Mesenchymal stem cell (in vitro differentiated cells and primary cell): Measurements from ENCODE around the gene KDM5A.
"Not testable (repeated sequence)": the region's sequence is repeated elsewhere in the genome, so short reads cannot be mapped to it uniquely, and the experiment has no call there.

Experiments
- DNase-seq: peaks from one replicate; pipeline ENCODE4 v3.0.0-alpha.2; 2013
- H2AFZ ChIP-seq: one replicate; pipeline ENCODE4 v1.6.1; 2013; ENCODE audit warnings: low read depth, mild to moderate bottlenecking, control low read depth, inconsistent platforms, low read length, moderate library complexity
- H2AK5ac ChIP-seq: 2 replicates; pipeline ENCODE4 v1.6.1; 2013; ENCODE audit warnings: low read length, moderate library complexity, mild to moderate bottlenecking, inconsistent platforms; ENCODE audit not compliant: severe bottlenecking
- H2BK120ac ChIP-seq: one replicate; pipeline ENCODE4 v1.6.1; 2013; ENCODE audit warnings: low read depth, mild to moderate bottlenecking, inconsistent platforms, low read length, moderate library complexity
- H2BK12ac ChIP-seq, 2 experiments: one replicate each; pipeline ENCODE4 v1.6.1; 2013; ENCODE audit warnings: inconsistent platforms in 2 of 2, low read length in 2 of 2, mild to moderate bottlenecking in 2 of 2, moderate library complexity in 2 of 2, control low read depth in 1 of 2
- H2BK15ac ChIP-seq: one replicate; pipeline ENCODE4 v1.6.1; 2013; ENCODE audit warnings: mild to moderate bottlenecking, low read depth, inconsistent platforms; ENCODE audit not compliant: poor library complexity, severe bottlenecking
- H2BK5ac ChIP-seq: 2 replicates; pipeline ENCODE4 v1.6.1; 2013; ENCODE audit warnings: low read depth, mild to moderate bottlenecking, low read length, control low read depth, inconsistent platforms; ENCODE audit not compliant: poor library complexity, severe bottlenecking
- H3K14ac ChIP-seq, 2 experiments: one replicate each; pipeline ENCODE4 v1.6.1; 2013; ENCODE audit warnings: inconsistent platforms in 2 of 2, low read length in 2 of 2, control low read depth in 1 of 2, mild to moderate bottlenecking in 1 of 2, moderate library complexity in 1 of 2
- H3K18ac ChIP-seq, 2 experiments: one replicate each; pipeline ENCODE4 v1.6.1; 2013; ENCODE audit warnings: inconsistent platforms in 2 of 2, low read length in 2 of 2, control low read depth in 1 of 2, low read depth in 1 of 2, mild to moderate bottlenecking in 1 of 2
- H3K23ac ChIP-seq, 2 experiments: one replicate each; pipeline ENCODE4 v1.6.1; 2013; ENCODE audit warnings: inconsistent platforms in 2 of 2, low read length in 2 of 2, mild to moderate bottlenecking in 2 of 2, moderate library complexity in 2 of 2, control low read depth in 1 of 2
- H3K27ac ChIP-seq: 2 replicates; pipeline ENCODE4 v1.5.1; 2013; ENCODE audit warnings: mild to moderate bottlenecking, moderate library complexity, low read length, control low read depth, inconsistent platforms; ENCODE audit not compliant: poor library complexity, severe bottlenecking
- H3K27me3 ChIP-seq, 2 experiments: 2 replicates each; pipeline versions ENCODE4 v1.6.1 to v1.7.0; 2013; ENCODE audit warnings: low read length in 2 of 2, mild to moderate bottlenecking in 2 of 2, moderate library complexity in 2 of 2, control low read depth in 1 of 2, inconsistent platforms in 1 of 2; ENCODE audit not compliant: control insufficient read depth in 1 of 2, insufficient read depth in 1 of 2
- H3K36me3 ChIP-seq, 2 experiments: 2 replicates each; pipeline versions ENCODE4 v1.6.1 to v1.7.0; 2013; ENCODE audit warnings: low read length in 2 of 2, control low read depth in 1 of 2, inconsistent platforms in 1 of 2, low read depth in 1 of 2, mild to moderate bottlenecking in 1 of 2; ENCODE audit not compliant: insufficient read depth in 2 of 2, control insufficient read depth in 1 of 2
- H3K4ac ChIP-seq, 2 experiments: one replicate each; pipeline ENCODE4 v1.6.1; 2013; ENCODE audit warnings: inconsistent platforms in 2 of 2, low read length in 2 of 2, mild to moderate bottlenecking in 2 of 2, moderate library complexity in 2 of 2, control low read depth in 1 of 2, low read depth in 1 of 2
- H3K4me1 ChIP-seq: 2 replicates; pipeline ENCODE4 v1.6.1; 2013; ENCODE audit warnings: low read depth, low read length, control low read depth; ENCODE audit not compliant: control insufficient read depth, insufficient read depth
- H3K4me2 ChIP-seq: 2 replicates; pipeline ENCODE4 v1.6.1; 2013; ENCODE audit warnings: low read length, mild to moderate bottlenecking, inconsistent platforms; ENCODE audit not compliant: poor library complexity, severe bottlenecking
- H3K4me3 ChIP-seq, 2 experiments: 2 replicates each; pipeline versions ENCODE4 v1.5.1 to v1.7.0; 2013; ENCODE audit warnings: low read length in 2 of 2, mild to moderate bottlenecking in 2 of 2, control low read depth in 1 of 2, low read depth in 1 of 2; ENCODE audit not compliant: insufficient read depth in 1 of 2
- H3K79me1 ChIP-seq: replicated peaks from 2 replicates; pipeline ENCODE4 v1.6.1; 2013; ENCODE audit warnings: mild to moderate bottlenecking, control low read depth, low read length, inconsistent platforms; ENCODE audit not compliant: poor library complexity, severe bottlenecking
- H3K9ac ChIP-seq: 2 replicates; pipeline ENCODE4 v1.7.0; 2013; ENCODE audit warnings: mild to moderate bottlenecking, low read length, moderate library complexity
- H3K9me3 ChIP-seq: 2 replicates; pipeline ENCODE4 v1.7.0; 2013; ENCODE audit warnings: mild to moderate bottlenecking, low read length; ENCODE audit not compliant: control insufficient read depth
- H4K8ac ChIP-seq: one replicate; pipeline ENCODE4 v1.6.1; 2013; ENCODE audit warnings: inconsistent platforms, mild to moderate bottlenecking, low read length, moderate library complexity
- H4K91ac ChIP-seq: one replicate; pipeline ENCODE4 v1.6.1; 2013; ENCODE audit warnings: mild to moderate bottlenecking, low read length, inconsistent platforms
- WGBS: methylation state at CpG from one replicate; pipeline ENCODE4 v1.1.7; 2013; ENCODE audit warnings: mixed read lengths; 5-methylcytosine and 5-hydroxymethylcytosine counted together

Gene KDM5A

DNA sequence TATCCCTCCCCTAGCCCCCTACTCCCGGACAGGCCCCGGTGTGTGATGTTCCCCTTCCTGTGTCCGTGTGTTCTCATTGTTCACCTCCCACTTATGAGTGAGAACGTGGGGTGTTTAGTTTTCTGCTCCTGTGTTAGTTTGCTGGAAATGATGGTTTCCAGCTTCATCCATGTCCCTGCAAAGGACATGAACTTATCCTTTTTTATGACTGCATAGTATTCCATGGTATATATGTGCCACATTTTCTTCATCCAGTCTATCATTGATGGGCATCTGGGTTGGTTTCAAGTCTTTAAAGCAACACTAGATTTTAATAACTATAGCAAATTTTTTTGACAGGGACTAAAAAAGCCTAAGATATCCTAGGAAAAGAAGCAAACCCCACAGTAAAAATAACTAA, 37.9 kb downstream of the KDM5A start:
- not testable (repeated sequence) for H3K4ac ChIP-seq, H2AK5ac ChIP-seq, H3K27ac ChIP-seq, H3K9ac ChIP-seq, H3K4me3 ChIP-seq, H4K91ac ChIP-seq, H2BK15ac ChIP-seq, H3K4me1 ChIP-seq, H3K27me3 ChIP-seq, H3K9me3 ChIP-seq, H2BK5ac ChIP-seq, H3K79me1 ChIP-seq, H4K8ac ChIP-seq, H2BK12ac ChIP-seq, H2AFZ ChIP-seq, H3K23ac ChIP-seq, H3K4me2 ChIP-seq, DNase-seq, H3K14ac ChIP-seq, H3K18ac ChIP-seq, H2BK120ac ChIP-seq
- WGBS: no CpG with 5 or more reads among the region's 4 CpGs
- H3K36me3 ChIP-seq: peaks cover 27 to 75% of the 10 kb centered on the region in 2 experiments

DNA sequence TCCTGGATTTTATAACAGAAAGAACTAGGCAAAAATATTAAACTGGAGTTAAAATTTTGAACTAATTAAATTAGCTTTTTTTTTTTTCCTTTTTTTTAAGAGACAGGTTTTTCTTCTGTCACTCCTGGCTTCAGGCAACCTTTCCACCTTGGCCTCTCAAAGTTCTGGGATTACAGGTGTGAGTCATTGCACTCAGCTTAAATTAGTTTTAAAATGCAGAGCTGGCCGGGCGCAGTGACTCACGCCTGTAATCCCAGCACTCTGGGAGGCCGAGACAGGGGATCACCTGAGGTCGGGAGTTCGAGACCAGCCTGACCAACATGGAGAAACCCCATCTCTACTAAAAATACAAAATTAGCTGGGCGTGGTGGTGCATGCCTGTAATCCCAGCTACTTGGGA, 39.5 kb downstream of the KDM5A start:
- H3K23ac ChIP-seq, H2BK15ac ChIP-seq, H3K4me3 ChIP-seq, H2AFZ ChIP-seq, H3K27ac ChIP-seq, H3K79me1 ChIP-seq, H3K4me2 ChIP-seq, H3K14ac ChIP-seq, H4K8ac ChIP-seq, H2BK5ac ChIP-seq, H2BK12ac ChIP-seq, H3K9ac ChIP-seq, H3K4ac ChIP-seq, H3K27me3 ChIP-seq, H3K9me3 ChIP-seq, H4K91ac ChIP-seq, DNase-seq, H2AK5ac ChIP-seq, H3K4me1 ChIP-seq, H2BK120ac ChIP-seq, H3K18ac ChIP-seq: not testable (repeated sequence)
- WGBS: 97% methylated on average over 4 of the region's 7 CpGs
- H3K36me3 ChIP-seq: peaks cover 27 to 60% of the 10 kb centered on the region in 2 experiments

DNA sequence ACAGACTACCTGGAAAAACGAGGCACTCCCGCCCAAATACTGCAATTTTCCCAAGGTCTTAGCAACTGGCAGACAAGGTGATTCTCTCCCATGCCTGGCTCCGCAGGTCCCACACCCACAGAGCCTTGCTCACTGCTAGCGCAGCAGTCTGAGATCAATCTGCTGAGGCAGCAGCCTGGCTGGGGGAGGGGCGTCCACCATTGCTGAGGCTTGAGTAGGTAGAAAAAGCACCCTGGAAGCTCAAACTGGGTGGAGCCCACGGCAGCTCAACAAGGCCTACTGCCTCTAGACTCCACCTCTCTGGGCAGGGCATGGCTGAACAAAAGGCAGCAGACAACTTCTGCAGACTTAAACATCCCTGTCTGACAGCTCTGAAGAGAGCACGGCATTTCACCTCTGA, 46.1 kb downstream of the KDM5A start:
- not testable (repeated sequence) for H2BK15ac ChIP-seq, H2AK5ac ChIP-seq, H2BK5ac ChIP-seq, H3K23ac ChIP-seq, H3K9me3 ChIP-seq, H3K4me2 ChIP-seq, H3K4ac ChIP-seq, H3K27me3 ChIP-seq, H3K27ac ChIP-seq, H2BK12ac ChIP-seq, DNase-seq, H4K91ac ChIP-seq, H2AFZ ChIP-seq, H3K4me3 ChIP-seq, H2BK120ac ChIP-seq, H3K18ac ChIP-seq, H3K9ac ChIP-seq, H3K14ac ChIP-seq, H3K4me1 ChIP-seq
- Histone ChIP-seq H3K36me3 (peaks cover 12 to 39% of the 10 kb centered on the region in 2 experiments), H4K8ac (peak overlapping the region; percentile 28), H3K79me1 (peaks cover 17% of the 10 kb centered on the region)
- WGBS: 91% methylated on average over 7 of the region's 7 CpGs

DNA sequence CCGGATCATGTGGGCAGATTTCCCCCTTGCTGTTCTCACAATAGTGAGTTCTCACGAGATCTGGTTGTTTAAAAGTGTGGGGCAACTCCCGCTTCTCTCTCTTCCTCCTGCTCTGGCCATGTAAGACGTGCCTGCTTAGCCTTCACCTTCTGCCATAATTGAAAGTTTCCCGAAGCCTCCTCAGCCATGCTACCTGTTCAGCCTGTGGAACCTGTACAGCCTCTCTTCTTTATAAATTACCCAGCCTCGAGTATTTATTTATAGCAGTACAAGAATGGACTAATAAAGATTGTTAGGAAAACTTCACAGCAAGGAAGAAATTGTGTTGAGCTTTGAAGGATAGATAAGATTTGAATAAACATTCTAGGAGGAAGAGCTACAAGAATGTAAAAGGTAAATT, 52.1 kb downstream of the KDM5A start:
- Histone ChIP-seq H4K91ac (no peak overlapping the region), H2BK5ac (no peak overlapping the region), H2BK120ac (no peak overlapping the region), H3K9me3 (no peaks in the 10 kb centered on the region), H3K4me3 (no peak overlapping the region), H2AFZ (no peak overlapping the region), H2BK12ac (no peak overlapping the region), H2AK5ac (no peak overlapping the region), H3K79me1 (peaks cover 17% of the 10 kb centered on the region), H3K4ac (no peak overlapping the region), H3K23ac (no peak overlapping the region), H4K8ac (no peak overlapping the region), H3K4me2 (no peak overlapping the region), H3K9ac (no peak overlapping the region), H3K18ac (no peak overlapping the region), H3K27ac (no peak overlapping the region), H3K27me3 (no peaks in the 10 kb centered on the region), H3K14ac (no peak overlapping the region), H3K36me3 (peaks cover 16 to 74% of the 10 kb centered on the region in 2 experiments), H3K4me1 (peaks cover 4% of the 10 kb centered on the region), H2BK15ac (no peak overlapping the region)
- DNase-seq: no peak
- 90% methylated on average over 6 of the region's 6 CpGs for WGBS
